GM21717 (cell line): ENCODE results near the gene TFAM.

Experiments used
- ATAC-seq: cut with Tn5 transposase; IDR thresholded peaks from one replicate; pipeline ENCODE4 v1.9.1; 2021; ENCODE audit warnings: mild to moderate bottlenecking, moderate library complexity; ENCODE audit not compliant: unreplicated experiment

TFAM gene

GRCh38 chr10:58433066-58433465 lies 47.9 kb downstream of the TFAM start:
- no peak for ATAC-seq

GRCh38 chr10:58433571-58433970 lies 48.4 kb downstream of the TFAM start:
- no peak for ATAC-seq

- ATAC-seq, result no peak
Observed at GRCh38 chr10:58435297-58435985, 50.2 kb downstream of the TFAM start.

- no peak for ATAC-seq
Observed at GRCh38 chr10:58436071-58436470, 50.9 kb downstream of the TFAM start.

GRCh38 chr10:58438340-58438871 lies 53.2 kb downstream of the TFAM start:
- no peak for ATAC-seq

- ATAC-seq, result no peak
Observed at GRCh38 chr10:58438986-58439385, 53.8 kb downstream of the TFAM start.

- no peak for ATAC-seq
Observed at GRCh38 chr10:58439632-58440364, 54.6 kb downstream of the TFAM start.

- ATAC-seq, result no peak
Observed at GRCh38 chr10:58440484-58440883, 55.3 kb downstream of the TFAM start.

GRCh38 chr10:58444321-58444720 lies 59.1 kb downstream of the TFAM start:
- ATAC-seq, result no peak

- no peak for ATAC-seq
Observed at GRCh38 chr10:58444876-58445275, 59.7 kb downstream of the TFAM start.

GRCh38 chr10:58448121-58448935 lies 63.1 kb downstream of the TFAM start:
- ATAC-seq, result no peak
